Right ventricle myocardium inferior (tissue), 1 donor: ENCODE measurements around the gene CT45A7. TPM values are rescaled to one million over a fixed set of nuclear protein-coding genes. Genes with fewer than 3 reads are reported as not detected.
"Not testable (repeated sequence)": the region's sequence is repeated elsewhere in the genome, so short reads cannot be mapped to it uniquely, and the experiment has no call there.

Experiments used
- ATAC-seq: fragments of 200-7000 bp; cut with Tn5 transposase; one replicate; pipeline ENCODE4 v1.9.1; 2020; ENCODE audit warnings: mild to moderate bottlenecking, moderate library complexity
- DNase-seq: peaks from one replicate; pipeline ENCODE4 v3.0.0; 2021; ENCODE audit errors: missing footprints
- intact Hi-C: fragments of 100-400 bp; cut with DNase I; formaldehyde crosslinking; loops from one replicate; pipeline ENCODE4 v1.11.0; 2022
- long read RNA-seq: library from polyadenylated mRNA; unstranded; transcript quantifications from one replicate; pipeline ENCODE4 v2.0.0, GENCODE V29; 2021
- total RNA-seq: library from RNA; stranded (reverse); fragmentation: NEBNext Ultra II Directional; extraction: Animal tissue kit (Norgen Biotek cat#: 25700); gene quantifications from one replicate; pipeline ENCODE4 v1.2.1, GENCODE V29; 2021
- donor health status: DM: no; HTN: yes; CAD: no; lungs with severe emphysema.

Gene CT45A7
- total RNA-seq, result not detected
- long read RNA-seq, result 0 reads

DNA sequence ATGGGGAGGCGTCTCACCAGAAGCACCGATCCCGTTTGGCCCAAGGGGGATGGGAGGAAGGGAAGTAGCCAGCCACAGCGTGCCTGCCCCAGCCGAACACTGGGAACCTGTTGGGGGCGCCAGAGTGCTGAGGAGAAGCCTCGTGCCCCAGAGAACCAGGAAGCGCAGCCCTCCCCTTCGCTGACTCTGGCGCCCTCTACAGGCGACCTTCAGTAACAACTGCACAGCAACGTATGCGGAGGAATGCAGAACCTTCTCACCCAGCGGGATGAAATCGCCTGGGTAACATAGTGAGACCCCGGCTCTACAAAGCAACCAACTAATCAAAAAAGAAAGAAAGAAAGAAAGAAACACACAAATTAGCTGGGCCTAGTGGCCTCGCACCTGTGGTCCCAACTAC lies at the start of gene CT45A7:
CT45A7 (minus strand) TSS at position 101 of the 400 bp plus-strand sequence. CDS start 3,747 bp downstream, outside the sequence.
- ATAC-seq, intact Hi-C loops: not testable (repeated sequence)

DNA sequence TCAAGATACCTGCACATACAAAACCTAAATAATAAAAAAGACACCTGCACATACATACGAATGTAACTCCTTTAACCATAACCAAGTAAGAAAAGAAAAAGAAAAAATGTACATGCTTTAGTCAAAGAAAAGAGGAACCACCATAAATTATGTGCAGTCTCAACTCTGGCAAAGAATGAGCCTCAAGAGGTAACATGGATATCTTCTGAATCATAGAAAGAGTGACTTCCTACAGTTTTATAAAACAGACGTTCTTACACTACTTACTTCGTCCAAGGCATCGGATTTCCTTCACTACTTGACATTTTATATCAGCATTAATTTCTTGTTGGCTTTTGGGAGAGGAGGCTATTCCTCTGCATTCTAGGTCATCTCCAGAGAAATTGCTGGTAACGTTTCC lies 45.7 kb upstream of the CT45A7 start:
- intact Hi-C loops, DNase-seq, ATAC-seq: not testable (repeated sequence)

More for the DNA sequence above, at the start of gene CT45A7:
- DNase-seq, result not testable (repeated sequence)

- ATAC-seq, intact Hi-C loops, DNase-seq: not testable (repeated sequence)
Observed at GRCh38 chrX:135871712-135872111, 34.6 kb upstream of the CT45A7 start, which contains the start of gene CT45A9. CT45A9 (minus strand) TSS chrX:135871812; CDS start chrX:135868061, 3,751 bp downstream.

DNA sequence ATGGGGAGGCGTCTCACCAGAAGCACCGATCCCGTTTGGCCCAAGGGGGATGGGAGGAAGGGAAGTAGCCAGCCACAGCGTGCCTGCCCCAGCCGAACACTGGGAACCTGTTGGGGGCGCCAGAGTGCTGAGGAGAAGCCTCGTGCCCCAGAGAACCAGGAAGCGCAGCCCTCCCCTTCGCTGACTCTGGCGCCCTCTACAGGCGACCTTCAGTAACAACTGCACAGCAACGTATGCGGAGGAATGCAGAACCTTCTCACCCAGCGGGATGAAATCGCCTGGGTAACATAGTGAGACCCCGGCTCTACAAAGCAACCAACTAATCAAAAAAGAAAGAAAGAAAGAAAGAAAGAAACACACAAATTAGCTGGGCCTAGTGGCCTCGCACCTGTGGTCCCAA lies 17.4 kb upstream of the CT45A7 start, which contains the start of gene CT45A8:
CT45A8 (minus strand) TSS at position 101 of the 400 bp plus-strand sequence. CDS start 3,755 bp downstream, outside the sequence.
- ATAC-seq, DNase-seq, intact Hi-C loops: not testable (repeated sequence)

DNA sequence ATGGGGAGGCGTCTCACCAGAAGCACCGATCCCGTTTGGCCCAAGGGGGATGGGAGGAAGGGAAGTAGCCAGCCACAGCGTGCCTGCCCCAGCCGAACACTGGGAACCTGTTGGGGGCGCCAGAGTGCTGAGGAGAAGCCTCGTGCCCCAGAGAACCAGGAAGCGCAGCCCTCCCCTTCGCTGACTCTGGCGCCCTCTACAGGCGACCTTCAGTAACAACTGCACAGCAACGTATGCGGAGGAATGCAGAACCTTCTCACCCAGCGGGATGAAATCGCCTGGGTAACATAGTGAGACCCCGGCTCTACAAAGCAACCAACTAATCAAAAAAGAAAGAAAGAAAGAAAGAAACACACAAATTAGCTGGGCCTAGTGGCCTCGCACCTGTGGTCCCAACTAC lies 17.2 kb downstream of the CT45A7 start, which contains the start of gene CT45A2:
CT45A2 (minus strand) TSS at position 101 of the 400 bp plus-strand sequence. CDS start 3,747 bp downstream, outside the sequence.
- intact Hi-C loops, DNase-seq, ATAC-seq: not testable (repeated sequence)

DNA sequence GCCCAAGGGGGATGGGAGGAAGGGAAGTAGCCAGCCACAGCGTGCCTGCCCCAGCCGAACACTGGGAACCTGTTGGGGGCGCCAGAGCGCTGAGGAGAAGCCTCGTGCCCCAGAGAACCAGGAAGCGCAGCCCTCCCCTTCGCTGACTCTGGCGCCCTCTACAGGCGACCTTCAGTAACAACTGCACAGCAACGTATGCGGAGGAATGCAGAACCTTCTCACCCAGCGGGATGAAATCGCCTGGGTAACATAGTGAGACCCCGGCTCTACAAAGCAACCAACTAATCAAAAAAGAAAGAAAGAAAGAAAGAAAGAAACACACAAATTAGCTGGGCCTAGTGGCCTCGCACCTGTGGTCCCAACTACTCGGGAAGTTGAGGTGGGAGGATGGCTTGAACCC lies 34.4 kb downstream of the CT45A7 start, which contains the start of gene CT45A6:
CT45A6 (minus strand) TSS at position 101 of the 400 bp plus-strand sequence. CDS start 3,794 bp downstream, outside the sequence.
- ATAC-seq, intact Hi-C loops, DNase-seq: not testable (repeated sequence)

DNA sequence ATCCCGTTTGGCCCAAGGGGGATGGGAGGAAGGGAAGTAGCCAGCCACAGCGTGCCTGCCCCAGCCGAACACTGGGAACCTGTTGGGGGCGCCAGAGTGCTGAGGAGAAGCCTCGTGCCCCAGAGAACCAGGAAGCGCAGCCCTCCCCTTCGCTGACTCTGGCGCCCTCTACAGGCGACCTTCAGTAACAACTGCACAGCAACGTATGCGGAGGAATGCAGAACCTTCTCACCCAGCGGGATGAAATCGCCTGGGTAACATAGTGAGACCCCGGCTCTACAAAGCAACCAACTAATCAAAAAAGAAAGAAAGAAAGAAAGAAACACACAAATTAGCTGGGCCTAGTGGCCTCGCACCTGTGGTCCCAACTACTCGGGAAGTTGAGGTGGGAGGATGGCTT lies 51.7 kb downstream of the CT45A7 start, which contains the start of gene CT45A5:
CT45A5 (minus strand) TSS at position 101 of the 400 bp plus-strand sequence. CDS start 3,774 bp downstream, outside the sequence.
- DNase-seq, ATAC-seq, intact Hi-C loops: not testable (repeated sequence)

Other genes starting within 250 kb of the CT45A7 start
- not detected for gene CT45A1, start 123.6 kb downstream of the CT45A7 start, total RNA-seq
- gene CT45A3, start 69.1 kb downstream of the CT45A7 start, total RNA-seq, result not detected
- not detected for gene CT45A5, start 51.8 kb downstream of the CT45A7 start, total RNA-seq
- gene CT45A6, start 34.5 kb downstream of the CT45A7 start, total RNA-seq, result not detected
- gene CT45A2, start 17.3 kb downstream of the CT45A7 start, total RNA-seq, result not detected
- gene CT45A8, start 17.3 kb upstream of the CT45A7 start, total RNA-seq, result not detected
- not detected for gene CT45A9, start 34.5 kb upstream of the CT45A7 start, total RNA-seq
- not detected for gene CT45A10, start 56.2 kb upstream of the CT45A7 start, total RNA-seq
- gene SAGE1, start 56.4 kb upstream of the CT45A7 start, total RNA-seq, result not detected
- gene MMGT1, start 136.7 kb upstream of the CT45A7 start, total RNA-seq, result 22.4 TPM
- 15.4 TPM for gene SLC9A6, start 148.2 kb upstream of the CT45A7 start, total RNA-seq